Ovary (tissue), 9 donors: ENCODE results near the gene POMC. TPM values are rescaled to one million over a fixed set of nuclear protein-coding genes. Genes with fewer than 3 reads are reported as not detected.

Experiments used
- DNase-seq, 5 donors: peaks; one replicate each; pipeline ENCODE4 v3.0.0-alpha.2; 2019 to 2020
- H3K27ac ChIP-seq, 2 donors: fragments of 200-600 bp; one replicate each; pipeline versions ENCODE4 v1.5.1 to v1.8.0; 2019 to 2022
- H3K27me3 ChIP-seq: fragments of 200-600 bp; one replicate; pipeline ENCODE4 v1.8.0; 2022
- H3K36me3 ChIP-seq: fragments of 200-600 bp; sonication (generic); one replicate; pipeline ENCODE4 v1.5.1; 2019
- H3K4me1 ChIP-seq: one replicate; pipeline ENCODE4 v1.8.1; 2013; ENCODE audit warnings: mild to moderate bottlenecking, moderate library complexity; ENCODE audit not compliant: insufficient read depth
- H3K4me3 ChIP-seq: fragments of 200-600 bp; sonication (generic); one replicate; pipeline ENCODE4 v1.5.1; 2017
- H3K9me3 ChIP-seq, 2 donors: fragments of 200-600 bp in 1 of 2; sonication (generic) in 1 of 2; one replicate each; pipeline versions ENCODE4 v1.5.1 to v1.8.1; 2013 to 2019; ENCODE audit warnings: mild to moderate bottlenecking in 1 of 2, moderate library complexity in 1 of 2
- EP300 ChIP-seq: sonication (generic); formaldehyde crosslinking; IDR thresholded peaks from one replicate; pipeline ENCODE4 v1.6.1; 2017; ENCODE audit warnings: antibody characterized with exemption
- POLR2A ChIP-seq: fragments of 450-650 bp; IDR thresholded peaks from one replicate; pipeline ENCODE4 v1.6.1; 2017; ENCODE audit warnings: antibody characterized with exemption, mild to moderate bottlenecking, moderate library complexity
- WGBS, 3 donors: extraction: QIAGEN DNeasy Blood & Tissue Kit in 1 of 3; methylation state at CpG; one replicate each; pipeline versions ENCODE4 v1.1.5 to v1.1.7; 2013 to 2017; 5-methylcytosine and 5-hydroxymethylcytosine counted together
- intact Hi-C, 4 donors: fragments of 100-400 bp; cut with DNase I; formaldehyde crosslinking; loops; one replicate each; pipeline versions ENCODE4 v1.11.0 to v1.15.1; 2022 to 2023
- polyA plus RNA-seq, 2 donors: library from polyadenylated mRNA; stranded (reverse); fragments of 200-250 nt in 1 of 2; fragments of 350-450 nt in 1 of 2; fragmentation: Illumina TruSeq in 1 of 2; extraction: RNeasy Lipid Tissue Mini Kit (QIAGEN cat#74804) in 1 of 2; gene quantifications; one replicate each; pipeline ENCODE4 v1.2.3, GENCODE V29; 2013 to 2014
- total RNA-seq, 7 donors: library from RNA; depleted of rRNA in 2 of 7; stranded (reverse); fragments of >200 nt in 2 of 7; fragmentation: NEBNext Ultra II Directional in 3 of 7; extraction: Animal tissue kit (Norgen Biotek cat#: 25700) in 3 of 7; gene quantifications; one replicate each; pipeline versions ENCODE4 v1.1.0 to v1.2.4, GENCODE V29; 2016 to 2023
- TF ChIP-seq, protein P1 (sequence below), 3 donors: fragments of 450-650 bp in 2 of 3; fragments of 200-600 bp in 1 of 3; IDR thresholded peaks; one replicate each; pipeline versions ENCODE4 v1.5.1 to v1.8.0; 2016 to 2022; ENCODE audit warnings: antibody characterized with exemption in 3 of 3, mild to moderate bottlenecking in 1 of 3
- donor health status: DM: no; HTN: no; CAD: no; lungs with moderate emphysema.
- donor health status: DM: no; HTN: no; CAD: no.
- donor health status: Bipolar disorder and iron deficiency.
- donor health status: DM: yes; HTN: yes; CAD: no.
- donor health status: DM: no; HTN: no; CAD: no.
- donor health status: DM: yes; HTN: yes; CAD: no.

The POMC gene
- total and polyA plus RNA-seq, 9 donors, result 1.4 to 5.0 (median 2.4) TPM; not detected in 1

GRCh38 chr2:25187729-25188350 is 19.5 kb upstream of the POMC start:
- no peaks in the 10 kb centered on the region for H3K9me3 ChIP-seq
- DNase-seq, result no peak
- H3K27me3 ChIP-seq, result no peaks in the 10 kb centered on the region
- 41 to 48% (median 42%) methylated on average over 11 of the region's 11 CpGs for WGBS, 3 donors
- intact Hi-C loops, result no loop called here
- no peak overlapping the region for H3K27ac ChIP-seq
- no peaks in the 10 kb centered on the region for H3K4me1 ChIP-seq
- H3K36me3 ChIP-seq, result no peaks in the 10 kb centered on the region
- TF ChIP-seq, protein P1, sequence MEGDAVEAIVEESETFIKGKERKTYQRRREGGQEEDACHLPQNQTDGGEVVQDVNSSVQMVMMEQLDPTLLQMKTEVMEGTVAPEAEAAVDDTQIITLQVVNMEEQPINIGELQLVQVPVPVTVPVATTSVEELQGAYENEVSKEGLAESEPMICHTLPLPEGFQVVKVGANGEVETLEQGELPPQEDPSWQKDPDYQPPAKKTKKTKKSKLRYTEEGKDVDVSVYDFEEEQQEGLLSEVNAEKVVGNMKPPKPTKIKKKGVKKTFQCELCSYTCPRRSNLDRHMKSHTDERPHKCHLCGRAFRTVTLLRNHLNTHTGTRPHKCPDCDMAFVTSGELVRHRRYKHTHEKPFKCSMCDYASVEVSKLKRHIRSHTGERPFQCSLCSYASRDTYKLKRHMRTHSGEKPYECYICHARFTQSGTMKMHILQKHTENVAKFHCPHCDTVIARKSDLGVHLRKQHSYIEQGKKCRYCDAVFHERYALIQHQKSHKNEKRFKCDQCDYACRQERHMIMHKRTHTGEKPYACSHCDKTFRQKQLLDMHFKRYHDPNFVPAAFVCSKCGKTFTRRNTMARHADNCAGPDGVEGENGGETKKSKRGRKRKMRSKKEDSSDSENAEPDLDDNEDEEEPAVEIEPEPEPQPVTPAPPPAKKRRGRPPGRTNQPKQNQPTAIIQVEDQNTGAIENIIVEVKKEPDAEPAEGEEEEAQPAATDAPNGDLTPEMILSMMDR (IDR thresholded peaks at IDR 0.05), result no peak
- TF ChIP-seq POLR2A, result no peak
- no peak for TF ChIP-seq EP300
- H3K4me3 ChIP-seq, result no peak overlapping the region

DNA sequence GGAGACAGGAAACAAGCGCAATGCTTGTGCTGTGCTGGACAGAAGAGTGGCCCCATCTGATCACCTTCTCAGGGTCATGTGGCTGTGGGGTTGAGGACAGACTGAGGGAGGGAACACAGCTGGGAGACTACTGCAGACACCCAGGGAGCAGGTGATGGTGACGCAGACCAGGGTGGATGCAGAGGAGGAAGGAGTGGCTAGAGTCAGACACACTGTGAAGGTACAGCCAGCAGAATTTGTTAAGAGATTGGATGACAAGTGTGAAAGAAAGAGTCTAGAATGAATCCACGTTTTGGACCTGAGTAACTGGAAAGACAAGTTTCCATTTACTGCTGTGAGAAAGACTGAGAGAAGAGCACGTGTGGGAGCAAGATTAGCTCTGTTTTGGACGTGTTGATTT is 15.9 kb upstream of the POMC start:
- TF ChIP-seq, protein P1 (IDR thresholded peaks at IDR 0.05), result no peak
- TF ChIP-seq POLR2A (no peak), EP300 (no peak)
- WGBS, 3 donors, result 59 to 61% (median 60%) methylated on average over 5 of the region's 5 CpGs
- H3K9me3 ChIP-seq, result no peaks in the 10 kb centered on the region
- H3K4me1 ChIP-seq, result no peaks in the 10 kb centered on the region
- intact Hi-C loops, result no loop called here
- no peak for DNase-seq
- H3K36me3 ChIP-seq, result no peaks in the 10 kb centered on the region
- H3K4me3 ChIP-seq, result no peak overlapping the region
- no peak overlapping the region for H3K27ac ChIP-seq
- H3K27me3 ChIP-seq, result no peaks in the 10 kb centered on the region

DNA sequence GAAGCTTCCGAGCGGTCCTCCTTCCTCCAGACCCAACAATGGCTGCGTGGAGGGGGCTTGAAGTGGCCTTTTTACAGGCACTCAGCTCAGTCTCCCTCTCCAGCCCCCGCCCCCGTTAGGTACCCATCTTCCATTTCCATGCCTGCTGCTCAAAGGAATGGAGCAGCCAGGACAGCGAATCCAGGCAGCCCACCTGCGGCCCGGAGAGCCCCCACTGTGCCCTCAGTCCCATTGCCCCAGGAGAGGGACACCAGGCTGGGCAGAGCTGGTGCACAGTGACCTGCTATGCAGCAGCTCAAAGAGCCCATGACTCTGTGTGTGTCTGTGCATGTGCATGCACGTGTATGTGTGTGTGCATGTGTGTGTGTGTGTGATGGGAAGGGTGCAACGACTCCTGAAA is 10.6 kb upstream of the POMC start:
- H3K4me1 ChIP-seq, result no peaks in the 10 kb centered on the region
- H3K4me3 ChIP-seq, result no peak overlapping the region
- H3K9me3 ChIP-seq, result no peaks in the 10 kb centered on the region
- no peaks in the 10 kb centered on the region for H3K27me3 ChIP-seq
- intact Hi-C loops, result no loop called here
- TF ChIP-seq, protein P1 (IDR thresholded peaks at IDR 0.05), result no peak
- TF ChIP-seq EP300, result no peak
- no peak for TF ChIP-seq POLR2A
- H3K36me3 ChIP-seq, result no peaks in the 10 kb centered on the region
- no peak for DNase-seq
- no peak overlapping the region for H3K27ac ChIP-seq
- 79 to 88% (median 82%) methylated on average over 10 of the region's 10 CpGs for WGBS, 3 donors

- Histone ChIP-seq H3K9me3 (no peaks in the 10 kb centered on the region), H3K36me3 (no peaks in the 10 kb centered on the region), H3K4me1 (no peaks in the 10 kb centered on the region), H3K27ac (no peak overlapping the region), H3K4me3 (no peak overlapping the region), H3K27me3 (no peaks in the 10 kb centered on the region)
- no peak for DNase-seq
- no peak for TF ChIP-seq EP300
- no peak for TF ChIP-seq POLR2A
- TF ChIP-seq, protein P1 (IDR thresholded peaks at IDR 0.05), result no peak
- WGBS, 3 donors, result 66 to 83% (median 78%) methylated on average over 8 of the region's 8 CpGs
- intact Hi-C loops, result no loop called here
These were observed 8.8 kb upstream of the POMC start for GRCh38 chr2:25177211-25177611.
